GM18498 (cell line): ENCODE data around the gene UBE3B.
"Not testable (repeated sequence)": the region's sequence is repeated elsewhere in the genome, so short reads cannot be mapped to it uniquely, and the experiment has no call there.

Experiments used
- ATAC-seq: cut with Tn5 transposase; IDR thresholded peaks from one replicate; pipeline ENCODE4 v1.9.1; 2021; ENCODE audit warnings: mild to moderate bottlenecking, moderate library complexity; ENCODE audit not compliant: unreplicated experiment

The UBE3B gene

GRCh38 chr12:109473526-109474270, 3.7 kb upstream of the UBE3B start:
- ATAC-seq = not testable (repeated sequence)

- ATAC-seq = no peak
Measured at GRCh38 chr12:109475121-109475520, 2.3 kb upstream of the UBE3B start.

GRCh38 chr12:109475993-109476806, 1.2 kb upstream of the UBE3B start:
- no peak for ATAC-seq

- no peak for ATAC-seq
Measured at GRCh38 chr12:109476807-109477184, 638 bp upstream of the UBE3B start.

GRCh38 chr12:109477963-109478315, 505 bp downstream of the UBE3B start:
- no peak for ATAC-seq

- no peak for ATAC-seq
Measured at GRCh38 chr12:109479761-109480160, 2.3 kb downstream of the UBE3B start.

GRCh38 chr12:109480356-109480755, 2.9 kb downstream of the UBE3B start:
- ATAC-seq = no peak

- no peak for ATAC-seq
Measured at GRCh38 chr12:109481863-109482262, 4.4 kb downstream of the UBE3B start.

- no peak for ATAC-seq
Measured at GRCh38 chr12:109482491-109482890, 5.1 kb downstream of the UBE3B start.

- no peak for ATAC-seq
Measured at GRCh38 chr12:109482894-109483293, 5.5 kb downstream of the UBE3B start.

- ATAC-seq = no peak
Measured at GRCh38 chr12:109483346-109483745, 5.9 kb downstream of the UBE3B start.

GRCh38 chr12:109485201-109485600, 7.8 kb downstream of the UBE3B start:
- no peak for ATAC-seq

GRCh38 chr12:109487181-109488050, 10.0 kb downstream of the UBE3B start:
- no peak for ATAC-seq

- no peak for ATAC-seq
Measured at GRCh38 chr12:109488051-109488665, 10.7 kb downstream of the UBE3B start.

GRCh38 chr12:109489016-109489954, 11.9 kb downstream of the UBE3B start:
- ATAC-seq = no peak

- no peak for ATAC-seq
Measured at GRCh38 chr12:109489955-109490565, 12.6 kb downstream of the UBE3B start.

GRCh38 chr12:109491671-109492070, 14.2 kb downstream of the UBE3B start:
- no peak for ATAC-seq

GRCh38 chr12:109492371-109492770, 14.9 kb downstream of the UBE3B start:
- no peak for ATAC-seq

GRCh38 chr12:109493090-109493489, 15.7 kb downstream of the UBE3B start:
- ATAC-seq = no peak
